ENCODE data around the gene L3MBTL4. TPM values are rescaled to one million over a fixed set of nuclear protein-coding genes. Genes with fewer than 3 reads are reported as not detected.

Gene L3MBTL4
- total and polyA plus RNA-seq, 10 of the 15 experiments (the other 5 are each of a cell fraction or from before 2014, with no cell fraction given): 1.3 to 8.7 (median 3.8) TPM

DNA sequence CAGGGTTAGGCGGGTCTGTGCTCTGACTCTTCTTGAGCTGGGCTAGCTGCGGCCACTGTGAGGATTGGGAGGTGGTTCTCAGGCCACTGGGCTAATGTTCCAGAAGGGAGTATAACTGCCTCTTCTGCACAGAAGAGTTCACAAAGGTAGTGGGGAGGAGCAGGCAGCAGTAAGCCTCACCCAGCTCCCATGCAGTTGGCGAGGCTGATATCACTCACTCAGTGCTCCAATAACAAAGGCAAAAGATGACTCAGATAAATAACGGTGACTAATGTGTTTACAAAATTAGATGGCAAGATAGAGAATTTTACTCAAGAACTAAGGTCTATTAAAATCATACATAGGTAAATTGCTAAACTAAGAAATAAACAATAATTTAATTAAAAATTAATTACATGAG is 345.2 kb downstream of the L3MBTL4 start (continued):
- TF ChIP-seq, protein P1, sequence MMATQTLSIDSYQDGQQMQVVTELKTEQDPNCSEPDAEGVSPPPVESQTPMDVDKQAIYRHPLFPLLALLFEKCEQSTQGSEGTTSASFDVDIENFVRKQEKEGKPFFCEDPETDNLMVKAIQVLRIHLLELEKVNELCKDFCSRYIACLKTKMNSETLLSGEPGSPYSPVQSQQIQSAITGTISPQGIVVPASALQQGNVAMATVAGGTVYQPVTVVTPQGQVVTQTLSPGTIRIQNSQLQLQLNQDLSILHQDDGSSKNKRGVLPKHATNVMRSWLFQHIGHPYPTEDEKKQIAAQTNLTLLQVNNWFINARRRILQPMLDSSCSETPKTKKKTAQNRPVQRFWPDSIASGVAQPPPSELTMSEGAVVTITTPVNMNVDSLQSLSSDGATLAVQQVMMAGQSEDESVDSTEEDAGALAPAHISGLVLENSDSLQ (IDR thresholded peaks at IDR 0.05): no peak
- no peak for TF ChIP-seq RAD21 (IDR thresholded peaks at IDR 0.05; ENCODE audit: insufficient read depth, low read depth, low read length)
- no peak for TF ChIP-seq CBX5 (IDR thresholded peaks at IDR 0.05; ENCODE audit: low read depth)
- TF ChIP-seq CBFB (IDR thresholded peaks at IDR 0.05; ENCODE audit: low read depth): no peak
- no peak for TF ChIP-seq TBL1XR1 (IDR thresholded peaks at IDR 0.05; ENCODE audit: low read depth, low read length)
- TF ChIP-seq SIN3A (IDR thresholded peaks at IDR 0.05; ENCODE audit: low read depth, low read length): no peak
- TF ChIP-seq, protein P2, sequence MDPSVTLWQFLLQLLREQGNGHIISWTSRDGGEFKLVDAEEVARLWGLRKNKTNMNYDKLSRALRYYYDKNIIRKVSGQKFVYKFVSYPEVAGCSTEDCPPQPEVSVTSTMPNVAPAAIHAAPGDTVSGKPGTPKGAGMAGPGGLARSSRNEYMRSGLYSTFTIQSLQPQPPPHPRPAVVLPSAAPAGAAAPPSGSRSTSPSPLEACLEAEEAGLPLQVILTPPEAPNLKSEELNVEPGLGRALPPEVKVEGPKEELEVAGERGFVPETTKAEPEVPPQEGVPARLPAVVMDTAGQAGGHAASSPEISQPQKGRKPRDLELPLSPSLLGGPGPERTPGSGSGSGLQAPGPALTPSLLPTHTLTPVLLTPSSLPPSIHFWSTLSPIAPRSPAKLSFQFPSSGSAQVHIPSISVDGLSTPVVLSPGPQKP (IDR thresholded peaks at IDR 0.05; ENCODE audit: low read depth, low read length): no peak
- TF ChIP-seq MEF2A (IDR thresholded peaks at IDR 0.05; ENCODE audit: insufficient read depth, low read depth, low read length): no peak
- TF ChIP-seq NFYA (IDR thresholded peaks at IDR 0.05; ENCODE audit: borderline replicate concordance, low read depth, low read length): no peak

DNA sequence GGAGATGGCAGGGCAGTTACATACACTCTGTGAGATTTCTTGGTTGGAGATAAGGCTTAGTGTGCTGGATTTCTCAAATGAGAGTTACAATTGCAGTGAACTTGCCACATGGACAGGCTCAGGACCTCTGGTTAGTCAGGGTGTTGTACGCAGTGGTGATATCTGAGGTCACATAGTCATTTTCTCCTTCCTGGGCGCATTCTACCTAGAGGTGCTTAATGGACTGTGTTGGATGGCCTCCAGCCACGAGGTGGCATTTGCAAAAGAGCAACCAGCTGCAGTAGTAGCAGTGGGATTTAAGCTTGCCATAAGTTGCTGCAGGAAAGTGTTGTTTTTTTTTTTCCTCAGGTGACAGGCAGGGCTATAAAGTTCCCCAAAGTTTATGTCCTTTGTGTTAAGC is 345.6 kb downstream of the L3MBTL4 start:
- H3K27me3 ChIP-seq (replicated peaks in 1 of 2; ENCODE audit: control insufficient read depth in 2 of 2, insufficient read depth in 2 of 2, low read length in 1 of 2): no peaks in the 10 kb centered on the region
- intact Hi-C loops (cut with micrococcal nuclease; ENCODE audit: unreplicated experiment) (no loop called here), in situ Hi-C loops (cut with MboI) (no loop called here)
- POLR2A ChIA-PET: no interaction called here
- H3K9me3 ChIP-seq (replicated peaks; ENCODE audit: control insufficient read depth, insufficient read depth, low read length): no peaks in the 10 kb centered on the region; the same call in 2 of the 3 replicates
- TF ChIP-seq TCF3 (IDR thresholded peaks at IDR 0.05; ENCODE audit: borderline replicate concordance, insufficient read depth, low read depth, low read length) (0 out of 2 replicates have a peak, but pooled peaks have one; percentile 10), RUNX3 (IDR thresholded peaks at IDR 0.05; ENCODE audit: low read length) (peak; percentile 35; the same call in 1 of the 2 replicates), STAT3 (IDR thresholded peaks at IDR 0.05; ENCODE audit: low read depth, low read length) (no peak), PAX5 (IDR thresholded peaks at IDR 0.05; ENCODE audit: borderline replicate concordance, low read depth, low read length) (no peak)
- H4K20me1 ChIP-seq (ENCODE audit: control insufficient read depth, insufficient read depth): no peaks in the 10 kb centered on the region
- FAIRE-seq: no peak
- no peak overlapping the region for H3K9ac ChIP-seq (ENCODE audit: control insufficient read depth, insufficient read depth, low read length)
- WGBS (ENCODE audit: insufficient coverage, insufficient replicate concordance, low lambda C conversion rate, missing lambda C conversion rate): 11% methylated on average over 3 of the region's 3 CpGs
- SMC1A ChIA-PET (ENCODE audit: uncharacterized antibody, unreplicated experiment): no interaction called here
- no peak overlapping the region for H3K4me2 ChIP-seq (ENCODE audit: control insufficient read depth, insufficient read depth)
- H2AFZ ChIP-seq (ENCODE audit: control insufficient read depth, low read depth, low read length): no peak overlapping the region
- RAD21 ChIA-PET (ENCODE audit: unreplicated experiment): no interaction called here
- no peak for DNase-seq (ENCODE audit: low read depth, low spot score)
- H3K79me2 ChIP-seq (ENCODE audit: control insufficient read depth, insufficient read depth, low read length): no peaks in the 10 kb centered on the region
- H3K4me1 ChIP-seq (ENCODE audit: control insufficient read depth, insufficient read depth, low read length): no peaks in the 10 kb centered on the region; the same call in 1 of the 2 replicates
- H3K36me3 ChIP-seq (ENCODE audit: control insufficient read depth in 2 of 2, insufficient read depth in 2 of 2, low read length in 1 of 2): no peaks in the 10 kb centered on the region
- H3K27ac ChIP-seq (ENCODE audit: control insufficient read depth, insufficient read depth): no peak overlapping the region
- CTCF ChIA-PET: no interaction called here
- no TSS peak for BruUV-seq (replicated peaks)
- ATAC-seq: peak; percentile 68
- H3K4me3 ChIP-seq: no peak overlapping the region
